A172 (cell line): Measurements from ENCODE around the gene UCKL1. TPM values are rescaled to one million over a fixed set of nuclear protein-coding genes. Genes with fewer than 3 reads are reported as not detected.

ENCODE experiments used
- DNase-seq: peaks from one replicate; pipeline ENCODE4 v3.0.0-alpha.2; 2015; ENCODE audit warnings: low spot score
- total RNA-seq: library from RNA; depleted of rRNA; stranded (reverse); fragments of >200 nt; shearing (Covaris generic); gene quantifications from 2 replicates; pipeline ENCODE4 v1.2.3, GENCODE V29; 2014; rRNA removed

Gene UCKL1
- total RNA-seq, 1 experiment from 2014 or later = 27.2 TPM

GRCh38 chr20:63891061-63892002 lies 64.9 kb downstream of the UCKL1 start:
- DNase-seq = no peak

- no peak for DNase-seq
These were observed 65.6 kb downstream of the UCKL1 start for GRCh38 chr20:63890616-63891015.

- DNase-seq = no peak
These were observed 66.0 kb downstream of the UCKL1 start for GRCh38 chr20:63890201-63890576.

Other genes with a start within 250 kb of the UCKL1 start
- gene ARFRP1, start 248.4 kb downstream of the UCKL1 start, total RNA-seq = 61.1 and 65.7 TPM in 2 replicates
- gene ZGPAT, start 248.4 kb downstream of the UCKL1 start, total RNA-seq = 29.8 and 33.2 TPM in 2 replicates
- 53.8 and 59.0 TPM in 2 replicates for gene LIME1, start 219.8 kb downstream of the UCKL1 start, total RNA-seq
- gene SLC2A4RG, start 216.6 kb downstream of the UCKL1 start, total RNA-seq = 88.0 and 97.9 TPM in 2 replicates
- 6.8 and 10.3 TPM in 2 replicates for gene ZBTB46, start 125.2 kb downstream of the UCKL1 start, total RNA-seq
- not detected in 2 replicates for gene ABHD16B, start 94.9 kb downstream of the UCKL1 start, total RNA-seq
- 149 and 174 TPM in 2 replicates for gene TPD52L2, start 91.1 kb downstream of the UCKL1 start, total RNA-seq
- 48.1 and 50.2 TPM in 2 replicates for gene DNAJC5, start 61.3 kb downstream of the UCKL1 start, total RNA-seq
- 16.8 and 17.0 TPM in 2 replicates for gene ZNF512B, start 13.5 kb upstream of the UCKL1 start, total RNA-seq
- 0.77 TPM in 1 of 2 replicates, not detected in the other for gene SAMD10, start 23.2 kb upstream of the UCKL1 start, total RNA-seq
- gene PRPF6, start 24.7 kb upstream of the UCKL1 start, total RNA-seq = 74.2 and 74.7 TPM in 2 replicates
- 0.89 and 1.2 TPM in 2 replicates for gene C20orf204, start 79.8 kb upstream of the UCKL1 start, total RNA-seq
- gene SOX18, start 93.2 kb upstream of the UCKL1 start, total RNA-seq = 0.21 and 1.9 TPM in 2 replicates
- 52.7 and 58.3 TPM in 2 replicates for gene TCEA2, start 106.8 kb upstream of the UCKL1 start, total RNA-seq
- gene RGS19, start 123.1 kb upstream of the UCKL1 start, total RNA-seq = 29.3 and 29.5 TPM in 2 replicates
- gene OPRL1, start 123.7 kb upstream of the UCKL1 start, total RNA-seq = 0.81 and 1.2 TPM in 2 replicates
- gene LKAAEAR1, start 128.0 kb upstream of the UCKL1 start, total RNA-seq = 0.24 TPM in 1 of 2 replicates, not detected in the other
- not detected in 2 replicates for gene NPBWR2, start 151.1 kb upstream of the UCKL1 start, total RNA-seq
- gene MYT1, start 208.0 kb upstream of the UCKL1 start, total RNA-seq = 2.4 TPM in 2 replicates